ENCODE results near the gene CAPZA1.

The CAPZA1 gene

GRCh38 chr1:112712191-112712590 is 92.6 kb downstream of the CAPZA1 start:
- in situ Hi-C loops (cut with MboI; ENCODE audit: low sequenced_read_pairs), result no loop called here

GRCh38 chr1:112712701-112713128 is 93.1 kb downstream of the CAPZA1 start:
- in situ Hi-C loops (cut with MboI; ENCODE audit: low sequenced_read_pairs), result no loop called here

- in situ Hi-C loops (cut with MboI; ENCODE audit: low sequenced_read_pairs), result no loop called here
Observed at GRCh38 chr1:112713466-112714312, 94.1 kb downstream of the CAPZA1 start.

GRCh38 chr1:112714313-112715263 is 95.0 kb downstream of the CAPZA1 start:
- in situ Hi-C loops (cut with MboI; ENCODE audit: low sequenced_read_pairs), result loop anchor here (5.0 kb wide), 1 partner anchor 93 kb away; no protein-coding TSS in a partner anchor

GRCh38 chr1:112715264-112716053 is 95.8 kb downstream of the CAPZA1 start, which contains the start of gene PPM1J:
Gene PPM1J (minus strand): TSS chr1:112715332. CDS start chr1:112715301, 31 bp downstream.
- in situ Hi-C loops (cut with MboI; ENCODE audit: low sequenced_read_pairs), result loop anchor here (5.0 kb wide), 1 partner anchor 92 kb away; no protein-coding TSS in a partner anchor

GRCh38 chr1:112716133-112716720 is 96.6 kb downstream of the CAPZA1 start:
- in situ Hi-C loops (cut with MboI; ENCODE audit: low sequenced_read_pairs), result loop anchor here (5.0 kb wide), 1 partner anchor 91 kb away; no protein-coding TSS in a partner anchor

GRCh38 chr1:112717263-112717873 is 97.7 kb downstream of the CAPZA1 start:
- in situ Hi-C loops (cut with MboI; ENCODE audit: low sequenced_read_pairs), result loop anchor here (5.0 kb wide), 1 partner anchor 90 kb away; no protein-coding TSS in a partner anchor

GRCh38 chr1:112718691-112719418 is 99.2 kb downstream of the CAPZA1 start:
- in situ Hi-C loops (cut with MboI; ENCODE audit: low sequenced_read_pairs), result loop anchor here (5.0 kb wide), 1 partner anchor 88 kb away; no protein-coding TSS in a partner anchor

- in situ Hi-C loops (cut with MboI; ENCODE audit: low sequenced_read_pairs), result loop anchor here (5.0 kb wide), 1 partner anchor 88 kb away; no protein-coding TSS in a partner anchor
Observed at GRCh38 chr1:112719706-112720105, 100.1 kb downstream of the CAPZA1 start.

- in situ Hi-C loops (cut with MboI; ENCODE audit: low sequenced_read_pairs), result no loop called here
Observed at GRCh38 chr1:112720800-112721199, 101.2 kb downstream of the CAPZA1 start.

All from HL-60/S4 treated with phorbol 12-myristate 13-acetate at 8.2 ng/mL for 4 days and 3 days (cell line).